Activated gamma-delta T cell treated with Interleukin-2 at 50 U/mL for 16 hours (primary cell): Measurements from ENCODE around the gene CAMTA1.
"Not testable (repeated sequence)": the region's sequence is repeated elsewhere in the genome, so short reads cannot be mapped to it uniquely, and the experiment has no call there.

Source experiments
- DNase-seq: peaks from one replicate; pipeline ENCODE4 v3.0.0-alpha.2; 2020

Gene CAMTA1, protein sequence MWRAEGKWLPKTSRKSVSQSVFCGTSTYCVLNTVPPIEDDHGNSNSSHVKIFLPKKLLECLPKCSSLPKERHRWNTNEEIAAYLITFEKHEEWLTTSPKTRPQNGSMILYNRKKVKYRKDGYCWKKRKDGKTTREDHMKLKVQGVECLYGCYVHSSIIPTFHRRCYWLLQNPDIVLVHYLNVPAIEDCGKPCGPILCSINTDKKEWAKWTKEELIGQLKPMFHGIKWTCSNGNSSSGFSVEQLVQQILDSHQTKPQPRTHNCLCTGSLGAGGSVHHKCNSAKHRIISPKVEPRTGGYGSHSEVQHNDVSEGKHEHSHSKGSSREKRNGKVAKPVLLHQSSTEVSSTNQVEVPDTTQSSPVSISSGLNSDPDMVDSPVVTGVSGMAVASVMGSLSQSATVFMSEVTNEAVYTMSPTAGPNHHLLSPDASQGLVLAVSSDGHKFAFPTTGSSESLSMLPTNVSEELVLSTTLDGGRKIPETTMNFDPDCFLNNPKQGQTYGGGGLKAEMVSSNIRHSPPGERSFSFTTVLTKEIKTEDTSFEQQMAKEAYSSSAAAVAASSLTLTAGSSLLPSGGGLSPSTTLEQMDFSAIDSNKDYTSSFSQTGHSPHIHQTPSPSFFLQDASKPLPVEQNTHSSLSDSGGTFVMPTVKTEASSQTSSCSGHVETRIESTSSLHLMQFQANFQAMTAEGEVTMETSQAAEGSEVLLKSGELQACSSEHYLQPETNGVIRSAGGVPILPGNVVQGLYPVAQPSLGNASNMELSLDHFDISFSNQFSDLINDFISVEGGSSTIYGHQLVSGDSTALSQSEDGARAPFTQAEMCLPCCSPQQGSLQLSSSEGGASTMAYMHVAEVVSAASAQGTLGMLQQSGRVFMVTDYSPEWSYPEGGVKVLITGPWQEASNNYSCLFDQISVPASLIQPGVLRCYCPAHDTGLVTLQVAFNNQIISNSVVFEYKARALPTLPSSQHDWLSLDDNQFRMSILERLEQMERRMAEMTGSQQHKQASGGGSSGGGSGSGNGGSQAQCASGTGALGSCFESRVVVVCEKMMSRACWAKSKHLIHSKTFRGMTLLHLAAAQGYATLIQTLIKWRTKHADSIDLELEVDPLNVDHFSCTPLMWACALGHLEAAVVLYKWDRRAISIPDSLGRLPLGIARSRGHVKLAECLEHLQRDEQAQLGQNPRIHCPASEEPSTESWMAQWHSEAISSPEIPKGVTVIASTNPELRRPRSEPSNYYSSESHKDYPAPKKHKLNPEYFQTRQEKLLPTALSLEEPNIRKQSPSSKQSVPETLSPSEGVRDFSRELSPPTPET (N-terminal part only)

GRCh38 chr1:6785318-6785727 is at the start of gene CAMTA1:
CAMTA1 (plus strand) TSS chr1:6785454; CDS start chr1:6785531, 77 bp downstream.
- no peak for DNase-seq

- no peak for DNase-seq
Observed at GRCh38 chr1:6738987-6739676, 46.1 kb upstream of the CAMTA1 start.

GRCh38 chr1:6742676-6743188 is 42.5 kb upstream of the CAMTA1 start:
- not testable (repeated sequence) for DNase-seq

DNA sequence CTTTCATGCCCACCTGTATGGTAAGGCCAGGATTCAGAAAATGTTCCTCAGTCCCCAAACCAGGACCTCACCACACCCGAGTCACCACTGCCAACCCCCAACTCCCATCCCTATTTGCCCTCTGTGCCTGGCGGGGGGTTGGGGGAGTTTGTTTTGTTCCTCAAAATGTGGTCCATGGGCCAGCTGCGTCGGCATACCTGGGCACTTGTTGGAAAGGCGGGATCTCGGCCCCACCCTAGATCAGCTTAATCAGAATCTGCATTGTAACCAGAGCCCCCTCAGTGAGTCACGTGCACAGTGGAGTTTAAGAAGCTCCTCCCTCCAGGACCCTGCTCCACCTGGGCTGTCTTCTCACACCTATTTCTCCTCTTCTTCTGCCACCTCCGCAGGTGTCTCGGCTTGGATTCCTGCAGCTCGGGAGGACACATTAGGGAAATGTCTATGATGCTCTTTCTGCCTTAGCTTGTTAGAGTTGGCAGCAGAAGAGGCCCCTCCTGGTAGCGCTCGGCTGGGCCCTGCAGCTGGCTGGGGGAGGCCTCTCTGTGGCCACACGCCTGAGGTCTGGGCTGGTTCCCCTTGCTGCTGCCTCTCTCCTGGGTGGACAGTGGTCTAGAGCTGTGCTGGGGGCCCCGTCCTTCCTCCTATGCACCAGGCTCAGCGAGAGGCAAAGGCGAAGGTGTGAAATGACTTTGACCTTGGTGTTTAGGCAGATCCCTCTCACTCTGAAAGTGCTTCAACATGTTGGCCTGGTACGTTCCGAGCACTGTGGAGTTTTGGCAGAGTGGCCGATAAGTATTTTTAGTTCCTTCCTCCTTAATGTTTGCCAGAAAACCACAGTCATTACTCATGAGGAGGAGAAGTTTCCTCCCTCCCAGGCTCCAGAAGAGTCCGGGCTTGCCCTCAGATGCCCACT is 41.8 kb upstream of the CAMTA1 start:
- no peak for DNase-seq

- DNase-seq = no peak
Observed at GRCh38 chr1:6745073-6745472, 40.2 kb upstream of the CAMTA1 start.

- no peak for DNase-seq
Observed at GRCh38 chr1:6747674-6748073, 37.6 kb upstream of the CAMTA1 start.

- DNase-seq = no peak
Observed at GRCh38 chr1:6750490-6750889, 34.8 kb upstream of the CAMTA1 start.

DNA sequence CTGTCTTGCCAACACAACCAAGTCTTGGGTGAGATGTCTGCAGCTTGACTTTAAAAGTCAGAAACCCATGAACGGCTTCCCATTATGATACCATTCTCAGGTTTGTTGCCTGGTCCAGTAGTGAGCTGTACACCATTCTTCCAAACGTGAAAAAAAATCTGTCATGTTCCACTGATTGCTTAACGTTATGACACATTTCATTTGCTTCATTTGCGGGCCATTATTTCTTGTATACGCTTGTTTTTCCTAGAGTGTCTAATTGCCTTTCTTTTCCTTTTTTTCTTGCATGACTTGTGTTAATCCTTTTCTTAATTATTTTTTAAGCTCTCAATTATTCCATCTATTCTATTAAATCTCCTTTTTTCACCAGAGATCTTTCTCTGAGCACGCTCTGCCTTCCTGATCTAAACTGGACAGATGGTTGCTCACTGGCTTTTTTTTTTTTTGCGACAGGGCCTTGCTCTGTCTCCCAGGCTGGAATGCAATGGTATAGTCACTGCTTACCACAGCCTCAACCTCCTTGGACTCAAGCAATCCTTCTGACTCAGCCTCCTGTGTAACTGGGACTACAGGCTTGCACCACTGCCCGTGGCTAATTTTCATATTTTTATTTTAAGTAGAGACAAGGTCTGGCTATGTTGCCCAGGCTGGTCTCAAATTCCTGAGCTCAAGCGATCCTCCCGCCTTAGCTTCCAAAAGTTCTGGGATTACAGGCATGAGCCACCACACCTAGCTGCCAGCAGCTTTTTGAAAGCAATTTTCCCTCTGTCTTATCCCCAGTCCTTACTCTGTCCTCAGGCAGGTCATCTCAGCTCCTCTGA is 31.7 kb upstream of the CAMTA1 start:
- DNase-seq = no peak

DNA sequence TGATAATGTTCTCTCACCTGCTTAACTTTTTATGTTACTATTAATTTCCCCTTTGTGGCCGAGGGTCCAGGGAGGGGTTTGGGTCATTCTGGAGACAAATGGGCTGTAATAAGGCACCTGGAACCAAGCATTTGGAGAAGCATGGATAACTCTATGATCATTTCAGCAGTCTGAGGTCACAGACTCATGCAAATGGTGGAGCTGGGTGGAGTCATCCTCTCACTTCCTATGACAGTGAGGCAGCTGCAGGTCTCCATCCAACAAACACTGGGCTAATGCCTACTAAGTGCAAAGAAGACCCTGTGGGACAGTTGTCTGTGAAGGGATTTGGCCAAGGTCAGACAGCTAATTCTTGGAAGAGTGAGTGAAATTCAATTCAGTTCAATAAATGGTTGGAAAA is 28.8 kb upstream of the CAMTA1 start:
- DNase-seq = no peak

GRCh38 chr1:6757719-6758435 is 27.4 kb upstream of the CAMTA1 start:
- no peak for DNase-seq

DNA sequence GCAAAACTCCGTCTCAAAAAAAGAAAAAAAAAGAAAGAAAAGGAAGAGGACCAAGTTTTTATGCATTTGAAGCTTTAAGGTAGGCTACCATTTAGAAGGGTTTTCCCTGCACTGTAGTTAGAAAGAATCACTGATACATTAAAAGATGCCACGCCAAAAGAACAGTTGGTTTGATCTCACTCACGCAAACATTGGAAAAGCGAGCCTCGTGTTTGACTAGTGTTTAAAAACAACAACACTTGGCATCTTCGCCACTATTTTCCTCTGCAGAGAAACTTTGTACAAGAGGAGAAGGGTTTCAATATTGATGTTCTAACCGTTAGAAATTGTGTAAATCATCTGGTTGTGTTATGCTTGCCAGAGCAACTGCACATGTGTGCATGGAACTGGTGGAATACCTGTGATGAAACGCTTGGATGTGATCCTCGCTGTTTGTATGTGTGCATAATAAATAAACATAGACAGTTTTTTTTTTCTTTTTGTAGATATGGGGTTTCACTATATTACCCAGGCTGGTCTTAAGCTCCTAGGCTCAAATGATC is 24.0 kb upstream of the CAMTA1 start:
- no peak for DNase-seq

DNA sequence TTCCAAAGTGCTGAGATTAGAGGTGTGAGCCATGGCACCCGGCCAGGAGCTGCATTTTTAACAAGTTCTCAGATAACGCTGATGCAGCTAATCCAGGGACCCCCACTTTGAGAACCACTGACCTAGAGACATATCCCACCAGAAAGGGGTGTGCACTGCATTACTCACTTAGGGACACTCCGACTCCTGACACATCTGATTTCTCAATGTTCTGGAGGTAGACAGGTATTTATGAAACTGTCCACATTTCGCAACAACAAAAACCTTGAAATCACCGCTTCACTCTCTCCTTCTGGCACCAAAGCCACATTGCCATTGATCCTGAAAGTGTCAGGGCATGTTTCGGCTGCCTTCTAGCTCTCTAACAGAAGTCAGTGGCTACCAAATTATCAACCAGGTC is 23.2 kb upstream of the CAMTA1 start:
- no peak for DNase-seq

GRCh38 chr1:6770751-6771440 is 14.4 kb upstream of the CAMTA1 start:
- no peak for DNase-seq

DNA sequence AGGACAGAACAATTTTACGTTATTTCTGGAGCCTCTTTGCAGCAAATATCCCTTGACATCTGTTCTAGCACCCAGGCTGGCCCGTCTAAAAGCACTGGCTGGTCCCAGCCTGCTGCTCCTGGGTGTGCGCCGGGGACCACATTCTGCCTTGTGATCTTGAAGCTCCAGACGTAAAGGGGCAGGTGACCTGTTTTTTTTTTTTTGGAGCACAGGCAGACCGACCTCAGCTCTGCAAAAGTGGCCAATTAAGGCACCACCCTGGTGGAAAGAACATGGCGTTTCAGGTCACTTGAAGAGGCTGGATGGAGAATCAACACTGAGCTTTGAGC is 13.8 kb upstream of the CAMTA1 start:
- no peak for DNase-seq

GRCh38 chr1:6774381-6774780 is 10.9 kb upstream of the CAMTA1 start:
- DNase-seq = no peak

DNA sequence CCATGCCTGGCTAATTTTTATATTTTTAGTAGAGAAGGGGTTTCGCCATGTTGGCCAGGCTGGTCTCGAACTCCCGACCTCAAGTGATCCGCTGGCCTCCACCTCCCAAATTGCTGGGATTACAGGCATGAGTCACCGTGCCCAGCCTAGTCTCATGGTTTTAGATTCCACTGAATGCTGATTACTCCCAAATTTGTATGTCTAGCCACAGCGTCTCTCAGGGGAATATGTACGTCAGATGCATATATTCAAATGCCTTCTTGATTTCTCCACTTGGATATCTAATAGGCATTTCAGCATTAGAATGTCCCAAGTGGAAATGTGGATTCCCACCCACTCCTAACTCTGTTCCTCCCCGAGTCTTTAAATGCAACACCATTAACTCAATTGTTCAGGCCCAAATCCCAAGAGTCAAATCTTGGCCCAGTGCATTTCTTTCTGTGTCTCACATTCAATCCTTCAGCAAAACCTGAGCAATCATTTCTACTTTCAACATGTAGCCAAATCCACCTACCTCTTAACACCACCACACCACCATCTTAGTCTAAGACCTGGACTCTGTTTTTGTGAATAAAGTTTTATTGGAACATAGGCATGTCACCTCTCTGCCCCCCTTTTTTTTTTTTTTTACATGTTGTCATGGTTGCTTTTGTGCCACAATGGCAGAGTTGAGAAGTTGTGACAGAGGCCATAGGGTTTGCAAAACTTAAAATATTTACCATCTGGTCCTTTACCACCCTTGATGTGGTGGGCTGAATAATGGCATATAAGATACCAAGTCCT is 9.8 kb upstream of the CAMTA1 start:
- no peak for DNase-seq

DNA sequence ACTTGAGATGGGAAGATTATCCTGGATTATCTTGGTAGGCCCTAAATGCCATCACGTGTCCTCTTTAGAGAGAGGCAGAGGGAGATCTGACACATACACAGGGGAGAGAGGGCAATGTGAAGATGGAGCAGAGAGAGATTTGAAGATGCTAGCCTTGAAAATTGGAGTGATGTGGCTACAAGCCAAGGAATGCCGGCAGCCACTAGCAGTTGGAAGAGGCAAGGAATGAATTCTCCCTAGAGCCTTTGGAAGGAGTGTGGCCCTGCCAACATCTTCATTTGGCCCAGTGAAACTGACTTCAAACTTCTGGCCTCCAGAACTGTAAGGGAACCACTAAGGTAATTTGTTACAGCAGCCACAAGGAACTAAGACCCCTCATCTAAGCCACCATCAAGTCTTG is 8.9 kb upstream of the CAMTA1 start:
- DNase-seq = no peak

- no peak for DNase-seq
Observed at GRCh38 chr1:6776895-6777294, 8.4 kb upstream of the CAMTA1 start.
